GM12874 (cell line): ENCODE measurements around the gene SLC6A6.

Experiments used
- TF ChIP-seq, protein P1 (sequence below): IDR thresholded peaks from 2 replicates; pipeline ENCODE4 v1.5.1; 2011; ENCODE audit warnings: low read depth, mild to moderate bottlenecking, control low read depth, low read length, moderate library complexity; ENCODE audit not compliant: insufficient read depth

SLC6A6 gene

DNA sequence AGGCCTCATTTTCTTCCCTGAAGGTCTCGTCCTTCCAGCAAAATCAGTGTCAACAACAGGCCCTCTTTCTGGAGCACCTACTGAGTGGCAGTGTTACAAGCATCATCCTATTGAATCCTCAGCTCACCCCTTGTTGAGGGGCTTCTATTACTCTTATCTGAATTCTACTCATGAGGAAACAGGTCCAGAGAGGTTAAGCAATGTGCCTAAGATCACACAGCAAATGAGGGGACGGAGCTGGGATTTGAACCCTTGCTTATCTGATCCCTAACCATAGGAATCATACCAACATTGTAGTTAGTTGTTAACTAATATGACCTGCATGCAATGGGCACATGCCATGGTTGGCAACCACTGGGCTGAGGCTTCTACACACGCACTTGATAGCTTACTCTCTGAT, 63.0 kb downstream of the SLC6A6 start:
- TF ChIP-seq, protein P1, sequence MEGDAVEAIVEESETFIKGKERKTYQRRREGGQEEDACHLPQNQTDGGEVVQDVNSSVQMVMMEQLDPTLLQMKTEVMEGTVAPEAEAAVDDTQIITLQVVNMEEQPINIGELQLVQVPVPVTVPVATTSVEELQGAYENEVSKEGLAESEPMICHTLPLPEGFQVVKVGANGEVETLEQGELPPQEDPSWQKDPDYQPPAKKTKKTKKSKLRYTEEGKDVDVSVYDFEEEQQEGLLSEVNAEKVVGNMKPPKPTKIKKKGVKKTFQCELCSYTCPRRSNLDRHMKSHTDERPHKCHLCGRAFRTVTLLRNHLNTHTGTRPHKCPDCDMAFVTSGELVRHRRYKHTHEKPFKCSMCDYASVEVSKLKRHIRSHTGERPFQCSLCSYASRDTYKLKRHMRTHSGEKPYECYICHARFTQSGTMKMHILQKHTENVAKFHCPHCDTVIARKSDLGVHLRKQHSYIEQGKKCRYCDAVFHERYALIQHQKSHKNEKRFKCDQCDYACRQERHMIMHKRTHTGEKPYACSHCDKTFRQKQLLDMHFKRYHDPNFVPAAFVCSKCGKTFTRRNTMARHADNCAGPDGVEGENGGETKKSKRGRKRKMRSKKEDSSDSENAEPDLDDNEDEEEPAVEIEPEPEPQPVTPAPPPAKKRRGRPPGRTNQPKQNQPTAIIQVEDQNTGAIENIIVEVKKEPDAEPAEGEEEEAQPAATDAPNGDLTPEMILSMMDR = no peak

DNA sequence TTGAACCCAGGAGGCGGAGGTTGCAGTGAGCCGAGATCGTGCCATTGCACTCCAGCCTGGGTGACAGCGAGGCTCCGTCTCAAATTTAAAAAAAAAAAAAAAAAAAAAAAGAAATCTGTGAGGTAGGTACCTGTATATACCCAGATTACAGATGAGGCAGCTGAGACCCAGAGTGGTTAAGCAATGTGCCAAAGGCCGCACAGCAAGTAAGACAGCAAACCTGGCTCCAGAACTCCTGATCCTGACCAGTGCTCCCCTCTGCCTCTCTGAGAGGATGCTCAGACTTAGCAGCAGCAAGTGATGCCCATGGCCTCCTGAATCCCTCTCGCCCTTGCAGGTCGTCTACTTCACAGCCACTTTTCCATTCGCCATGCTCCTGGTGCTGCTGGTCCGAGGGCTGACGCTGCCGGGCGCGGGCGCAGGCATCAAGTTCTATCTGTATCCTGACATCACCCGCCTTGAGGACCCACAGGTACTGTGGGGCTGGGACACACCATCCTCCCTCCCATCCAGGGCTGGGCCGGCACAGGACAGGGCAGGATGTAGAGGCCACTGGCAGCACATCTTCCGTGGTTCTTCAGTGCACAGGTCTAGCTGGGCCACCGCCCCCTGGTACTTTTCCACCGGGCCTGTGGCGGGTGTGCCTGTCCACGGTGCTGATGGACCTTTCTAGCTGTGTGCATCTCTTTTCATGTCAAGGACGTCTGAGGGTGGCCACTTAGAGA, 63.9 kb downstream of the SLC6A6 start:
- TF ChIP-seq, protein P1 = no peak

DNA sequence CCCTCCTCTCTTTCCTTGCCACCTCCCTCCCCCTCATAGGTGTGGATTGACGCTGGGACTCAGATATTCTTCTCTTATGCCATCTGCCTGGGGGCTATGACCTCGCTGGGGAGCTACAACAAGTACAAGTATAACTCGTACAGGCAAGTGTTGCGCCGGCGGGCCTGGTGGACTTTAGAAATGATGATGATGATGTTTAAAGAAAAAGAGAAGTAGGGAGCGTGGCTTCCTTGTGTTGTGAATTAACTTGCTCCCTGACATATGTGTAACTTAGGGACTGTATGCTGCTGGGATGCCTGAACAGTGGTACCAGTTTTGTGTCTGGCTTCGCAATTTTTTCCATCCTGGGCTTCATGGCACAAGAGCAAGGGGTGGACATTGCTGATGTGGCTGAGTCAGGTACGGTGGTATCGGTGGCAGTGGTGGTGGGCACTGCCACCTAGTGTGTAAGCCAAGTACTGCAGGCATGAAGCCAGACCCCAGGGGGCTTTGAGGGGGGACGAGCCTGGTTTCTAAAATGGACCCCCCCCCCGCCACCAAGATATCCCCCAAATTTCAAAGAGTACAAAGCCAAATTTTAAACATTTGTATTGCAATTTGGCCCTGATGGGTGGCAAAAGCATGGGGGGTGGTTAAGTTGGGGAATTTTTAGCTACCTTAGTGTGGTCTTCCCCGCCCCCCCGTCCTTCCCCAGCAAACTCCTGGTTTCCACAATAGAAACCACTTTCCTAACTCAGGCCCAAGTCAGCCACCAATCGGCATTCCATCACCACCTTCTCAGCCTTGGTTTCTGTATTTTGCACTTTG, 65.6 kb downstream of the SLC6A6 start:
- TF ChIP-seq, protein P1 = peak; percentile 89

GRCh38 chr3:14468621-14468981, 66.2 kb downstream of the SLC6A6 start:
- TF ChIP-seq, protein P1 = no peak

DNA sequence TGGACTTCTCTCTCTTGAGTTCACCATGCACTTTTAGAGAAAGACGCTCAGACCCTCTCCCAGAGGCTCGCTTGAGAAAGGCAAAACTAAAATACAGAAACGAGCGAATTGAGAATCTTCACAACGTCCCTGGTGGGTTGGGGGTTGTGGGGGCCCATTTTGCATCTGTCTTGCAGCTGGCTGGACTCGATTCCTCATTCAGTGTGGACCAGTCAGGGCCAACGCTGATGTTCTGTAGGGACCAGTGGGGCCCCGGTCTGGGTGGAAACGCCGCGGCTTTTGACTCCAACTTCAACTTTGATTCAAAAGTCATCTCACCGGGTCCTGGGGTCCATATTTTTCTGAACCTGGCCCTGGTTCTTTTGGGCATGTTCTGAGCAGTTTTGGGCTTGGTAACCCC, 68.1 kb downstream of the SLC6A6 start:
- TF ChIP-seq, protein P1 = no peak

- TF ChIP-seq, protein P1 = no peak
These were observed 68.6 kb downstream of the SLC6A6 start for GRCh38 chr3:14471016-14471415.

- TF ChIP-seq, protein P1 = no peak
These were observed 69.3 kb downstream of the SLC6A6 start for GRCh38 chr3:14471690-14472089.
